Erythroblast (primary cell): ENCODE results near the gene PPP2R5B.

Experiments used
- DNase-seq, 2 experiments: peaks; one replicate each; lab custom pipeline; 2025; lab: John Stamatoyannopoulos, UW
- GATA1 ChIP-seq: IDR thresholded peaks from 2 replicates; pipeline ENCODE4 v1.6.1; 2011; ENCODE audit warnings: low read depth, mild to moderate bottlenecking, control low read depth, low read length, moderate library complexity
- POLR2A ChIP-seq: IDR thresholded peaks from 2 replicates; pipeline ENCODE4 v1.6.1; 2011; ENCODE audit warnings: mild to moderate bottlenecking, low read length

The PPP2R5B gene

DNA sequence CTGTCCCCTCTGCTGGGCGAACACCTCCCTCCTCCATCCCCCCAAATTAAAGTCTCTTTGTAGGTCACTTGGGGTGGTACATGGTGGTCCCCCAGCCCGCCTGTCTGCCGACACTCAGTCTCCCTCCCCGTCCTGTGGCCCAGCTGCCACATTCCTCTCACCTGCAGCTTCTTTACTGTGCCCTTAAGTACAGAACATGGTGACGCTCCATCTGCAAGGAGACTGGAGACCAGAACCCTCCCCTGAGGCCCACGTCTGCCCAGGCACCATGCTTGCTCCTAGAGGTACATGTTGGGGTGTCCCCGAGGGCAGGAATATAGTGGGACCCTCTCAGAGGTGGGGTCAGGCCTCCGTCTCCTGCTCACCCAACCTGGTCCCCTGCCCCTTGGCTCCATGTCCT is 40.5 kb upstream of the PPP2R5B start:
- DNase-seq, result no peak
- TF ChIP-seq GATA1 (no peak), POLR2A (no peak)

DNA sequence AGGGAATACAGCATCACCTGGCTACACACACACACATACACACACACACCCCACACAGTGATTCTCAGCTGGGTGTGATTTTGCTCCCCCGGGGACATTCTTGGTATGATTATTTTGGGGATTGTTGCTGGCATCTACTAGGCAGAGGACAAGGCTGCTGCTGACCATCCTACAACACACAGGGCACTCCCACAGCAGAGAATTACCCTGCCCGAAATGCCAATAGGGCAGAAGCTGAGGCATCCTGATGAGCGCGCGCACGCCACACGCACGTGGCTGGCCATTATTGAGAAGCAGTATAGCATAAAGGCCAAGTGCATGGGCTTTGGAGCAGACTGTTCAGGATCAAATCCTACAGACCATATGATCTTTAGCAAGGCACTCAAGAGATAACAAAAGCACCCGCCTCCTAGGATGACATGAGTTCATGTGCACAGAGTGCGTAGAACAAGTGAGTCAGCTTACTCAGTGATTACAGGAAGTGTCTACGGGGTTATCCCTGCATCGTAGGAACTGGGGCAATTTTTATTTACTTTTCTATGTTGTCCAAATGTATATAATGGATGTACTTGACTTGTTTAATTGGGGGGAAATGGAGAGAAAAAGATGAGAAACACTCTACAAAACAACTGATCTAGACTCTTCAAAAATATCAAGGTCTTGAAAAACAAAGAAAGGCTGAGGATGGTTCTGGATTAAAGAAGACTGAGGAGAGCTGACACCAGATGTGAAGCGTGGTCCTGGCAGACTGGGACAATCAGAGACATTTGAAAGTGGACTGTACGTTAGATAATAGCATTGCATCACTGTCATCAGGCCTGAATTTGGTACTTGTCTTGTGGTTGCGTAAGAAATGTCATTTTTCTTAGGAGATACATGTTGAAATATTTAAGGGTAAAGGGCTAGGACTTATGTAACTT is 38.9 kb upstream of the PPP2R5B start:
- TF ChIP-seq GATA1, result peak; percentile 69
- peak; percentile 92 for TF ChIP-seq POLR2A
- DNase-seq, result peak; percentile 94 to 97

DNA sequence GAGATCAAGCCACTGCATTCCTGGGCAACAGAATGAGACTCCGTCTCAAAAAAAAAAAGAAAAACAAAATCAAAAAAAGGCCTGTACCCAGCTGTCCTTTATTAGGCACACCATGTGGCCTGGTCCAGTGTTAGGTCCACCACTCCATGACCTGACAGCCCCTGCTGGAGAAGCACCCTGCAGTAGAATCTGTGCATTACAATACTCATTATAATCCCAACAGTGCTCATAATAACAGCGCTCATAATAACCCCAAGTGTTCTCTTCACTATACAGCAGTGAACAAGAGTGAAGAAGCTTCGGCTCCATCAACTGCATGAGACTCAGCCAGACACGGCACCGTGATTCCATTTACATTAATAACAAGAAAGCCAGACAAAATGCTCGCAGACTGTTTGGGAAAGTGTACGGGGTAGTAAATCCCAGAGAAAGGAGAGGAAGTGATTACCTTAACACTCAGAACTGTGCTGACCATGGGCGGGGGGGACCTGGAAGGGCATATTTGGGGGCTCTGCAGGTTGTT is 37.2 kb upstream of the PPP2R5B start:
- TF ChIP-seq POLR2A, result no peak
- no peak for TF ChIP-seq GATA1
- DNase-seq, result no peak

DNA sequence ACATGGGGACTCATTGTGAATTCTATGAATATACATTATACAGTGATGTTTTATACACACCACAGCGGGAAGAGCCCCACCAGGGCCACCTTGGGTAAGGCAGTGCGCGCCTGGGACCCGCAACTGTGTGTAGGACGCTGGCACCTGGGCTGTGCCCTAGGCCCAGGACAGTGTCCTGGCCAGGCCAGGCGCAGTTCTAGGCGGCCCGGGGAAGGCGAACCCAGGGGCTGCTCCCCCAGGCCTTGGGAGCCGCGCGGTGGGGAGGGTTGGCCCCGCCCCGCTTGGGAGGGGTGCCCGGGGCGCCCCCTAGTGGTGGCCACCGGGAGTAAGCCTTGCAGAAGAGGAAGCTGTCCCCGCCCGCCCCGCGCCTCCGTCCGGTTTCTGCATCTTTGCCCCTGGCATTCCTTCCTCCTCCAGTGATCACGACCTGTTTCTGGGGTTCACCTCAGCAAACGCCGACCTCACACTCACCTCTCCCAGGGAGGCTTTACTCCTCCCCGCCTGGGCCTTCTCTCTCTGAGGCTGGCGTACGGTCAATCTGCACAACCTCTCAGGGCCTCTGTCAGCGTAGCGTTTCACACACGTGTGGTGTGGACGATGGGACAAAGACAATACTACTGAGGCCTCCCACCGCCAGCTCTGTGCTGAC is 36.6 kb upstream of the PPP2R5B start:
- TF ChIP-seq POLR2A (peak; percentile 58), GATA1 (no peak)
- peak; percentile 90 to 95 for DNase-seq

DNA sequence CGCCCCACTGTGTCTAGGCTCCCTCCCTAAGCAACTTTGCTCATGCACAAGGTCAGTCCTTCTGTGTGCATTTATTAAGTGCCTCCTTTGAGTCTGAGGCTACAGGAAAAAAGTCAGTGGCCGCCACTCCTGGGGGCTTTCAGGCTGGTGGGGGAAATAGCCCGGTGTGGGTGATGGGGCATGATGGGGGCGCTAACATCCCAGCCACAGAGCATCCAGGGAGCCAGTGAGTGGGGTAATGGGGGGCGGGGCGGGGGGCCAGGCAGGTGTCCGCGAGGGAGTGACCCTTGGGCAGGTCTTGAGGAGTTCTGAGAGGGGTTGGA is 36.1 kb upstream of the PPP2R5B start:
- TF ChIP-seq POLR2A, result no peak
- TF ChIP-seq GATA1, result no peak
- no peak for DNase-seq

DNA sequence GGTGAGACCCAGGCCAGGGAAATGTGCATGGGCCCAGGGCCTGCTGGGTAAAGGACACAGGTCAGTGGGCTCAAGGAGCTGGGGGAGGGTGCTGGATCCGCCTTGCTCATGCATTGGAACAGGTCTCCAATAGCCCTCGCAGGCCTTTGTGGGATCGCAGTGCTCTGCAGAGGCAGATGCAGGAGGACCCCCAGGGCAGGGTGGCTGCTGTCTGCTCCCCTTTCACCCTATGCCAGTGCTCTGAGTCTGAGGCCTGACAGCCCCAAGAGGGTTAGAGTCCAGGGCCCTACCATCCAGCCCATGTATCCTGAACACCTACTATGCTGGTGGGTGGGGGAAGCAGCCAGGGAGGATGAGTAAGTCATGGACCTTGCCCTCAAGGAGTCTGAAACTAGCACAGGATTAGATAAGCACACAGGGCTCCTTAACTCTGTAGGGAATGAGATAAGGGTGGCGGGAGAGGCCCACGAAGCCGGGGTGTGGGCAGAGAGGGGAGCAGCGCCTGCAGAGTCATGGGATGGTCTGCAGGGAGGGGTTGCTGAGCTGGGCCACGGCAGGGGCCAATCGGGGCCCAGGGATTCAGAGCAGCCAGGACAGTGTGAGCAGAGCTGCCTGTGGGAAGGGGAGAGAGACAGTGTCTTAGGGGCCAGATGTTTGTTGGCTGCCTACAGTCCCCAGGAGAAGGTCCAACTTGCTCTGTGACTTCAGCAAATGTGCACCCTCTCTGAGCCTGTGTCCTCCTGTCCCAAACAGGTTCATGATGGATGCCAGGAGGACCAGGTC is 35.6 kb upstream of the PPP2R5B start:
- TF ChIP-seq GATA1, result peak; percentile 98
- peak; percentile 95 for TF ChIP-seq POLR2A
- DNase-seq, result peak; percentile 98 to 100

DNA sequence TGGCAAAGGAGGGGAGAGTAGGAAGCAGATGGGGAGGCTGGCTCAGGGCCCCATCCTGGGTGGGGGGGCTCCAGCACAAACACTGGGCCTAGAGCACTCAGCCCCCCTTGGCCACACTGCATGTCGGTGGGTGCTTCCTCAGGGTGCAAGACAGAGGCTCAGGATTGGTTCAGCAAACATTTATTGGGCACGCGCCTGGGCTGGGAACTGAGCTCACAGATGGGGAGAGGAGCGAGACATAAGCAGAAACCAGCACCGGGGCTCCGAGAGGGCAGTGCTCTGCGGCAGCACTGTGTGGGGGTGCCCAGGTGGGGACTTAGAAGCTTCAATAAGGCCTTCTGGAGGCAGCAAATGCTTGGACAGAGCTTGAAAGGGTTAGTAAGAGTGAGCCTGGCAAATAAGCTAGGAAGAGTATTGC is 34.0 kb upstream of the PPP2R5B start:
- TF ChIP-seq GATA1 (no peak), POLR2A (no peak)
- DNase-seq, result peak in 1 of 2 experiments; percentile 38

DNA sequence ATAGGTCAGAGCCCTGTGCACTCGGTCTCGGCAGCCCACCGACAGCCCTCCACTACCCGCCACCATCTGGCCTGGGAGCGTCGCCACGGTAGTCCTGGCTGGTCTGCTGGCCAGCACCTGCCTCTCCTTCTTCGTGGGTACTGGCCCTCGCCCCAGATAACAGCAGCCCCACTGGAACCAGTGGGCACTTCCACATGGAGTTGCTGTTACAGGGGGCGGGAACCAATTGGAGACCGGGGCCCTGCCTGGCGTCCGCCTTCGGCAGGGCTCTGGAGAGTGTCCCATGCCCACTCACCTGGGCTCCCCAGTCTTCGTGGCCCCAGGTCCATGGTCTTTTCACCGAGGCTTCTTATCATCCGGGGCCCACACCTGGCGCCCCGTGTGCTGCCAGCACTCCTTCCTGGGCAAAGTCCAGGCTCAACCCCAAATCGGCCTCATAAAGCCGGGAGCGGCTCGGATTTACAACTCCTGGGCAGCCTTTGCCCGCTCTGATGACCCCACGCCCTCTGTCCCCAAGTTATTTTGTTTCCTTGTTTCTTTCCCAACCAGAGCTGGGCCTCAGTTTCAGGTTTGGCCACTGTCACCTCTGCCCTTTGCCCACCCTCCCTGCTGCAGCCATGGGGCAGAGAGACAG is 33.2 kb upstream of the PPP2R5B start:
- TF ChIP-seq GATA1 (no peak), POLR2A (no peak)

DNA sequence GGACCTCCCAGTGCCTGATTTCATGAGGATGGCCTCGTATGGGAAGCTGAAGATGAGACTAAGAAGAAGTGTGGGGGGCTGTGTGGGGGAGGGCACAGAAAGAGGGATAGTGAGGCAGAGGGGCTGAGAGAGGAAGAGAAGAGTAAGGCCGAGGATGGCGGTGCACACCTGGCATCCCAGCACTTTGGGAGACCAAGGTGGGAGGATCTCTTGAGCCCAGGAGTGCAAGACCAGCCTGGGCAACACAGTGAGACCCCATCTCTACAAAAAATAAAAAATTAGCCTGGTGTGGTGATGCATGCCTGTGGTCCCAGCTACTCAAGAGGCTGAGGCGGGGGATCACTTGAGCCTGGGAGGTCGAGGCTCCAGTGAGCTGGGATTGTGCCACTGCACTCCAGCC is 32.6 kb upstream of the PPP2R5B start:
- no peak for TF ChIP-seq POLR2A
- no peak for TF ChIP-seq GATA1
- DNase-seq, result no peak

More for the DNA sequence above, 33.2 kb upstream of the PPP2R5B start:
- no peak for DNase-seq

DNA sequence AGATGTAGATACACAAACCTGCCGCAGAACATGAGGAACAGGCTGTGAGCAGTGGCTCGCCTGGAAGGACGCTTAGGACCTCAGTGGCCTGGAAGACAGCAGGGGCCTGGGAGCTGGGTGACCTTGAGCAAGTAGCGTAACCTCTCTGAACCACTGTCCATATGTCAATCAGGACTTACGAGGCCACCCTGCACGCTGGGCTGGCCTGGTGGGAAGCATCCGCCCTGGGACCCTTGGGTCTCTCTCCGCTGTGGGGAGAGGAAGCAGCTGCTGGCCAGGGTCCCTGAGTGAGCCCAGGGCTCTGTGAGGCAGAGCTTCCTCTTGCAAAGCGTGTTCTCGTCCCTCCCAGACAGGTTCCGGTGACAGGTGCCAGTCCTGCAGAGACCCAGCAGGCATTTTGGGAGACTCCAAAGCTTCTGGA is 32.1 kb upstream of the PPP2R5B start:
- no peak for TF ChIP-seq POLR2A
- TF ChIP-seq GATA1, result no peak
- peak in 1 of 2 experiments; percentile 25 for DNase-seq

DNA sequence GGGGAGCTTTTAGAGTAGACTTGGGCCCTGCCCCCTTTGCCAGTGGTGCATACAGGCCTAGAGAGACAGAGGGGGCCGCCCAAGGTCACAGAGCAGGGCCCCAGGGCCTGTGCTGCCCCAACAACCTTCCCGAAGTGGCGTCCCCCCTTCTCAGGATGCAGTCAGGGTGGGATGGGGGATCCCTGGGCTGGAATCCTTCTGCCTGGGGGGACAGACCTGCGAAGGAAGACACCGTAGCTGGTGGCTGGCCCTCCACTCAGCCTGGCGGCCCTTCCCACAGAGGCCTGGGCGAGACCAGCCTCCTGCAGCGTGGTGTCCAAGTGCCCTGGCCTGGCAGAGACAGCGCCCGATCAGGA is 31.7 kb upstream of the PPP2R5B start:
- no peak for TF ChIP-seq GATA1
- DNase-seq, result no peak

DNA sequence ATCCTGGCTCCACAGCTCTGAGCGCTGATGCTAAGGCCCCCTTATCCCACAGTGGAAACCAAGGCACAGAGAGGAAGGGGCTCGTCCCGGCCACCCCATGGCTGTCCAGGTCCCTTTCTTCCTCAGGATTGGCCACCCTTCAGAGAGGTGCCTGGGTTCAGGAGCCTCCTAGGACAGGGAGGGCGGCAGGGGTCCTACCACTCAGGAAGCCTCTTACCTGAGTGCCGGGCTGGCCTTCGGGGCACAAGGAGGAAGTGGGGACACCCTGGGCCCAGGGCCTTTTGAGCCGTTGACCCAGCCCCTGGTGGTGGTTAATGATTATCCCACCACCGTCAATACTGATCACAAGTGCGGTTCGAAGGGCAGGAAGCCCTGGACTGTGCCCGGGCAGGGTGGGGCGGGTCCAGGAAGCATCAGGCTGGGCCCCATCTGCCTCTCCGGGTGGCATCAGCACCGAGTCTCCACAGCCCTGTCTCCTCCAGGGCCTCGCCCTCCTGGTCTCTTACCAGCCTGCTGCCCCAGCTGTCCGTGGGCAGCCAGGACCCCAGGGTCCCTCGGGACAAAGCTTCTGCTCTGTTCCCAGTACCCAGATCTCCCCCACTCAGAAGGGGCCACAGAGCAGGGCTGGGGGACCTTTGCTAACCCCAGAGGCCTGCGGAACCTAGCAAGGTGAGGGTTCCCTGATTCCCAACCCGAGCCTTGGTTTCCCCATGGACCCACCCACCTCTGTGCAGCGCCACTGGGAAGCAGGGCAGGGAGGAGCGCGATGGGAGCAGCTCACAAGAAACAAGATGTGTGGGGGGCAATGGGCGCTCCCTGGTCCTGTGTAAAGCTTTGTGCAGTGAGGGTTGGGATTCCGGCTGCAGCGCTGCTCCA is 31.1 kb upstream of the PPP2R5B start:
- peak in 1 of 2 experiments; percentile 25 for DNase-seq
- TF ChIP-seq POLR2A (no peak), GATA1 (no peak)
